Muscle layer of colon (tissue), 2 donors: Measurements from ENCODE around the gene TPGS2.

Experiments used
- H3K27ac ChIP-seq: one replicate; pipeline ENCODE4 v1.7.0; 2013; ENCODE audit warnings: low read depth, mild to moderate bottlenecking, low read length, moderate library complexity
- H3K27me3 ChIP-seq, 2 donors: one replicate each; pipeline ENCODE4 v1.7.0; 2013; ENCODE audit warnings: low read length in 2 of 2, mild to moderate bottlenecking in 2 of 2; ENCODE audit not compliant: insufficient read depth in 2 of 2, control insufficient read depth in 1 of 2
- H3K36me3 ChIP-seq: one replicate; pipeline ENCODE4 v1.7.0; 2013; ENCODE audit warnings: mild to moderate bottlenecking, low read length; ENCODE audit not compliant: insufficient read depth
- H3K4me1 ChIP-seq: one replicate; pipeline ENCODE4 v1.7.0; 2013; ENCODE audit warnings: mild to moderate bottlenecking, low read length; ENCODE audit not compliant: insufficient read depth
- H3K4me3 ChIP-seq, 2 donors: one replicate each; pipeline ENCODE4 v1.7.0; 2013; ENCODE audit warnings: low read length in 2 of 2, low read depth in 1 of 2, mild to moderate bottlenecking in 1 of 2, moderate library complexity in 1 of 2
- H3K9ac ChIP-seq: one replicate; pipeline ENCODE4 v1.7.0; 2013; ENCODE audit warnings: low read length
- H3K9me3 ChIP-seq: one replicate; pipeline ENCODE4 v1.7.0; 2013; ENCODE audit warnings: mild to moderate bottlenecking, low read length
- donor health status: abdominal sarcoma.
- donor health status: Adenocarcinoma of cecum.

TPGS2 gene

DNA sequence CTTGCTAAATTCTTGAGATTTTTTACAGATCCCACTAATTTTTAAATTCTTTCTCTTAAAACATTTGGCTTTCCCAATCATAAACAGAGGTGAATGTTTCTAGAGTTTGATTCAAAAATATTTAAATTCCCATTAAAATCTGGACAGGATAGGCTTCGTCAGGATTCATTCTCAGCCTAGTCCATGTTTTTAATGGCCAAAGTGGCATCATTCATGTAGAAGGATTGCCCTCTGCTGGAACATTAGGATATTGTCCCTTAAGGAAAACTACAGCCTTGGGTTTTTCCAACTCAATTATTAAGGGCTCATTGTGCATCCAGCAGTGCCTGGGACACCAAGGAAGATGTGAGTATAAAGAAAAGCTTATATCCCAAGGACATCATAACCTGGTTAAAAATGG, 71.7 kb downstream of the TPGS2 start:
- H3K4me3 ChIP-seq: no peak overlapping the region
- H3K4me1 ChIP-seq: no peaks in the 10 kb centered on the region
- H3K9me3 ChIP-seq: no peaks in the 10 kb centered on the region

DNA sequence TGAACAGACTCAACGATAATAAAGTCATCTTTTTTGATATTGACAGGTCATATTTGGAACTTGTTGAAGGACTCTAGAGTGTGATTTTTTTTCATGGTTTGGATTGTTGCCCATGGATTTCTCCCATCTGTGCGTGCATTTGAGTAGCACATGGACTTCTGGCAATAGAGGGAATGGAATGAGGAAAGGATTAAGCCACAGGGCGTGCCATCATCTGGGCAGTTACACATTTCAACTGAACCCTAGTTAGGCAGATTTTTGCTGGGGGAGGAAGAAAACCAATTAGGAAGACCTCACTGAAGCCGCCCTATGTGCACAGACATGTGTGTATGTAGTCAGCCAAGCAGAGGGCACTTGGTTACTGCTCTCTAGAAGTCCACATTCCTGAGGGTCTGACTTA, 72.6 kb downstream of the TPGS2 start:
- H3K27me3 ChIP-seq: no peaks in the 10 kb centered on the region
- H3K36me3 ChIP-seq: no peaks in the 10 kb centered on the region
- H3K4me1 ChIP-seq: no peaks in the 10 kb centered on the region
- no peak overlapping the region for H3K4me3 ChIP-seq
- no peaks in the 10 kb centered on the region for H3K9me3 ChIP-seq
- no peak overlapping the region for H3K9ac ChIP-seq
- H3K27ac ChIP-seq: no peak overlapping the region

More for the DNA sequence above, 71.7 kb downstream of the TPGS2 start:
- Histone ChIP-seq H3K9ac (no peak overlapping the region), H3K27ac (no peak overlapping the region), H3K36me3 (no peaks in the 10 kb centered on the region), H3K27me3 (no peaks in the 10 kb centered on the region)

DNA sequence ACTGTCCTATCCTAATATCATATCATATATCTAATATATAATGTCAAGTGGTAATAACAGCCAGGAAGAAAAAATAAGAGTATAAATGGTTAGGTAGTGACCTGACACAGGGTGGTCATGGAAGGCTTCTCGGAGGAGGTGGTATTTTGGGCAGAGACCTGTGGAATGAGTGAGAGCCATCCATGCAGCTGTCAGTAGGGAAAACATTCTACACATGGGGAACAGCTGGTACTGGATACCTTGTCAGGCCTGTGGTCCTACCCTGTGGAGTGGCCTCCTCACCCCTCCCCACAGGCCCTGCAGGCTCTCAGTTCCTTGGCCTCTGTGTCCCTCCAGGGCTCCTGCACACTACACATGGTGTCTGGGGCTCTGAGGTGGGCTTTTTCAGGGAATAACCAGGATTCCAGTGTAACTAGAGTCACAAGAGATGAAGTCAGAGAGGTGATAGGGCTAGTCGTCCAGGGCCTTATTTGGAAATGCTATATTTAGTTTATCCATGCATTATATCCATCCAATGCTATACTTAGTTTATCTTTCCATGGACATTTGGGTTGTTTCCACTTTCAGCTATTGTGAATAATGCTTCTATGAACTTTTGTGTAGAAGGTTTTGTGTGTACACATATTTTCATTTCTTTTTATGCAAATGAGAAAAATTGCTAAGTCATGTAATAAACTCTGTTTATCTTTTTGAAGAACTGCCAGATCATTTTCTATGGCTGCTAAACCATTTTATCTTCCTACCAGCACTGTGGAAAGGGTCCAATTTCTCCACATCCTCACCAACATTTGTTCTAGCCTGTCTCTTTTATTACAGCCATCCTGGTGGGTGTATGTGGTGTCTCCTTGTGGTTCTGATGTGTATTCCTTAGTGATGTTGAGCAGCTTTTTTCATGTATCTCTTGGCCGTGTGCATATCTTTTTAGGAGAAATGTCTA, 75.6 kb downstream of the TPGS2 start:
- Histone ChIP-seq H3K4me3 (no peak overlapping the region), H3K9me3 (no peaks in the 10 kb centered on the region), H3K27me3 (no peaks in the 10 kb centered on the region), H3K9ac (no peak overlapping the region), H3K36me3 (no peaks in the 10 kb centered on the region), H3K27ac (no peak overlapping the region), H3K4me1 (no peaks in the 10 kb centered on the region)

DNA sequence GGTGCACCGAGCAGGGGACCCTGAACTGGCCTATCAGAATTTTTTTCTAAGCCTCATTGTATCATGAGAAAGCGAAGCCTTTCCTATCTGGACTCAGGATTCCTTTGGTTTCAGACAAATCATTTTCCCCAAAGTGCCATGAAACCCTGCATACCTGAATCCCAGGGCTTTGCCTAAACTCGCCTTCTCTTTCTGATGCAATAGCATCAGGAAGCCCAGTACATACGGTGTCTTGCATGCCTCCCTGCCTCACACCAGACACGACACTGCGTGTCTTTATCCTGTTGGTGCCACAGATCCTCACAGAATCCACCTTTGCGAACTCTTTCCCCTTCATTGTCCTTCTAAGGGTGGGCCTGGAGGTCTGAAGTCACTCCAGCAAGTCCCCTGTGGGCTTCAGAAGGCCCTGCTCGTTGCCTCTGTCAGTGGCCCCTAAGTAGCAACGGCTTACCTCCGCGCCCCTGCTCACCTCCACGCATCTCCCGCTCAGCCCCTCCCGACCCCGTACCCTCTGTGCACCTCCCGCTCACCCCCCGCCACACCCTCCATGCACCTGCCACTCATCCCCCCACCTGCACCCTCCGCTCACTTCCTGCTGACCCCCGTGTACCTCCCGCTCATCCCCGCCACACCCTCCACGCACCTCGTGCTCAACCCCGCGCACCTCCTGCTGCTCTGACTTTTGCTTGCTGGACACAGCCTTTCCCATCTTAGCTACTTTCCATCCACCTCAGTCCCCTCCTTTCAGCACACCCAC, 83.4 kb downstream of the TPGS2 start:
- Histone ChIP-seq H3K9ac (no peak overlapping the region), H3K4me1 (peaks cover 8% of the 10 kb centered on the region), H3K9me3 (no peaks in the 10 kb centered on the region), H3K27ac (no peak overlapping the region), H3K27me3 (no peaks in the 10 kb centered on the region), H3K4me3 (no peak overlapping the region), H3K36me3 (peaks cover 15% of the 10 kb centered on the region)

DNA sequence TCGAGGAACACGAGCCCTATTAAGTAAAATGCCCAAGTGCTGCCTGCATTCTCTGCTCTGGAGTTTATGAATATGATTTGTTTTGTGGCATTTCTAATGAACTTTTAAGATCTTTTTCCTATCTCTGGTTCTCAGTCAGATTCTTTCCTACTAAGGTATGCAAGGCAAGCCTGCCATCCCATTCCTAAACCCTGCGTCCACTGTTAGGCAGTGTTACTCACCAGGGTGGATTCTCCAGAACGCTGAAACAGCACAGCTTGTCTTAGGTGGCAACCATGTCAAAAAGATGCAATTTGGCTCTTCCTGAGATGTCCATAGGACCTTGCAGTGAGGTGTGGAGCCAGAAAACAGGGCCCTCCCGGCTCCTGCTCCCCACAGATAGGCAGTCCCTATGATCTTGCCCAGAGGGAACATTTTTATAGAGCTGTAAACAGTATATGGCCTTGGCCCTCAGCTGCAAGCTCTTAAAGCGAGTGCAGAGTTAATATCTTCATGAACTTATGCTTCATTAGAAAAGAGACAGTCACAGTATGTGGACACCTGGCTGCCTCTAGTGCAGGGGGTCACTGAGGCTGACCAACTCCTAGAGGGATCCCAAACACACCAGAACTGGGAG, 84.4 kb downstream of the TPGS2 start:
- no peaks in the 10 kb centered on the region for H3K27me3 ChIP-seq

More for the DNA sequence above, 84.4 kb downstream of the TPGS2 start:
- no peak overlapping the region for H3K9ac ChIP-seq
- no peaks in the 10 kb centered on the region for H3K9me3 ChIP-seq
- no peak overlapping the region for H3K27ac ChIP-seq
- H3K4me1 ChIP-seq: peaks cover 8% of the 10 kb centered on the region
- H3K4me3 ChIP-seq: no peak overlapping the region
- peaks cover 15% of the 10 kb centered on the region for H3K36me3 ChIP-seq
